ENCODE results near the gene ESPN. TPM values are rescaled to one million over a fixed set of nuclear protein-coding genes. Genes with fewer than 3 reads are reported as not detected.
"Not testable (repeated sequence)": the region's sequence is repeated elsewhere in the genome, so short reads cannot be mapped to it uniquely, and the experiment has no call there.

Gene ESPN
- total RNA-seq, 2 experiments from 2014 or later: 0.39 to 0.44 TPM

DNA sequence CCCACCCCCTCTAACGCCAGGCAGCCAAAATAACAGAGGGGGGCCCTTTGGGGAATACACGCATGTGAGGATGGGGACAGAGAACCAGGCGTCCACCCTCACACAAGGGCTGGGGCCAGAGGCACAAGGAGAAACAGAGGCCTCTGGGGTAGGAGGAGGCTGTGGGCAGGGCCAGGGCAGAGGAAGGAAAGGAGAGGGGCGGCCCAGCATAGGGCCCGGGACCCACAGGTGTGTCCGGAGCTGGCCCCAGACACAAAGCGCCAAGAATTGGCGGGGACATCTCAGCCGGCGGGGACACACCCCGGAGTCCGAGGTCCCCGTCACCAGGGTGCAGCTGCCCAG is 60.2 kb downstream of the ESPN start:
- H3K27ac Mint-ChIP-seq: no peak overlapping the region
- H3K4me3 Mint-ChIP-seq: no peak overlapping the region
- H3K9me3 Mint-ChIP-seq: no peaks in the 10 kb centered on the region
- no peak for DNase-seq
- no peaks in the 10 kb centered on the region for H3K36me3 Mint-ChIP-seq
- H3K4me1 Mint-ChIP-seq: peaks cover 10% of the 10 kb centered on the region
- peaks cover 30% of the 10 kb centered on the region for H3K27me3 Mint-ChIP-seq

DNA sequence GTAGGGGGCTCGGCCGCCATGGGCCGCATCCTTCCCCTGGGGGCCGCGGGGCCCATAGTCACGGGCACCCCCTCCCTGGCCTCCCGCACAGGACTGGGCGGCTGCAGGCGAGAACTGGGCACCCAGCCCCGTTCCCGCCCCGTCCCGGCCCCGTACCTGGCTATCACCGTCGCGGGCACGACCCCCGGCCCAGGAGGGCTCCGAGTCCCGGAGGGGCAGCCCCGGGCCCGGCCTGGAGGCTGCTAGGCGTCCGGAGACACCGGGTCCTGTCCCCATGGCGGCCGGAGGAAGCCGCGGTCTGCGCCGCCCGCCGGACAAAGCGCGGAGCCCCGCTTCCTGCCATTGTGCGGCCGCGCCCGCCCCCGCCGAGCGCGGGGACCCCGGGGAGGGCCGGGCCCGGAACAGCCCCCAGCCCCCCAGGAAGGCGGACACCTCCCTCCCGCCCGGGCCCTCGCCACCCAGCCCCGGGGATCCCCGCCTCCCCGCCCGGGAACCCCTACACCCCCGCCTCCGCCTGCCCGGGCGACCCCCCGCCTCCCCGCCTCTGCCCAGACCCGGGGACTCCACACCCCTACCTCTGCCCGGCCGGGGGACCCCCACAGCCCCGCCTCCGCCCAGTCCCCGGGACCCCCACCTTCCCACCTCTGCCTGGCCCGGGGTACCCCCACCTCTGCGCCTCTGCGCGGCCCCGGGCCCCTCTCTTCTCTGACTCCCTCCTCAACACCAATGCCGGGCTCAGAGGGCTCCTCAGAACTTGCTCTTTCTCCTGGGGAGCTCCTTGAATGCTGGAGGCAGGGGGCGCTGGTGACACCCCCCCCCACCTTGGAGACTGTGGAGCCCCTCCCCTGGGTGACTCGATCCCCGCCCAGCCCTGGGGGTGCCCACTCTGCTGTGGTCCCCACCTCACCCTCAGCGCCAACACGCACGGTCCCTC is 60.9 kb downstream of the ESPN start:
- peaks cover 30% of the 10 kb centered on the region for H3K27me3 Mint-ChIP-seq
- no peaks in the 10 kb centered on the region for H3K36me3 Mint-ChIP-seq
- H3K4me3 Mint-ChIP-seq: no peak overlapping the region
- H3K4me1 Mint-ChIP-seq: peaks cover 10% of the 10 kb centered on the region
- H3K27ac Mint-ChIP-seq: no peak overlapping the region
- no peaks in the 10 kb centered on the region for H3K9me3 Mint-ChIP-seq
- no peak for DNase-seq

DNA sequence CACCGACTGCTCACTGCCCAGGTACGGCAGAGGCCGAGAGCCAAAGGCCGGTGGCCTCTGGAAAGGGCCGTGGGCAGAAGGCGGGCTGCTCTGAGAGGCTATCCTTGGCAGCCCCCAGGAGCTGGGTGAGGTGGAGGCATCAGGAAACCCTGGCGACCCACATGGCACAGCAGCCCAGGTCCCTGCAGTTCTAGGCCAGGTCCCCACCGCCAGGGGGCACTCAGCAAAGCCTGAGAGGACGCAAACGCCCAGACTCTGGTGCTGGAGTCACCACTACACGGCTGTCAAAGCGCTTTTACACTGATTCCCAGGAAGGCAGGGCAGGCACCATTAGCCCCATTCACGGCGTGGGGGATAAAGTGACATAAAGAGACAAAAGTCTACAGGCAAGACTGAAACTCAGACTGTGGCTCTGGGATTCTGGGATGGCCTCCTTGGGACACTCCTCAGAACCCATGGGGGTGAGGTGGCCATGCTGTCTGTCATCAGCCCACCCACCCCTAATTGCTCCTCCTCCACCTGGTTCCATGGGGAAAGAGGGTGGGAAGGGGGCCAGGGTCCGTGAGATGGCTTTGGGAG is 61.9 kb downstream of the ESPN start:
- Mint-ChIP-seq H3K27me3 (peaks cover 30% of the 10 kb centered on the region), H3K36me3 (no peaks in the 10 kb centered on the region), H3K27ac (no peak overlapping the region), H3K9me3 (no peaks in the 10 kb centered on the region), H3K4me1 (peaks cover 16% of the 10 kb centered on the region), H3K4me3 (no peak overlapping the region)
- peak; percentile 86 for DNase-seq

GRCh38 chr1:6487804-6488484 is 63.4 kb downstream of the ESPN start:
- no peaks in the 10 kb centered on the region for H3K9me3 Mint-ChIP-seq
- no peak for DNase-seq
- H3K27me3 Mint-ChIP-seq: peaks cover 30% of the 10 kb centered on the region
- no peak overlapping the region for H3K27ac Mint-ChIP-seq
- no peak overlapping the region for H3K4me3 Mint-ChIP-seq
- H3K4me1 Mint-ChIP-seq: peaks cover 22% of the 10 kb centered on the region
- H3K36me3 Mint-ChIP-seq: no peaks in the 10 kb centered on the region

GRCh38 chr1:6488602-6489382 is 64.2 kb downstream of the ESPN start:
- peaks cover 30% of the 10 kb centered on the region for H3K27me3 Mint-ChIP-seq
- H3K9me3 Mint-ChIP-seq: no peaks in the 10 kb centered on the region
- H3K36me3 Mint-ChIP-seq: no peaks in the 10 kb centered on the region
- H3K4me3 Mint-ChIP-seq: no peak overlapping the region
- no peak for DNase-seq
- H3K4me1 Mint-ChIP-seq: peaks cover 25% of the 10 kb centered on the region
- no peak overlapping the region for H3K27ac Mint-ChIP-seq

- Mint-ChIP-seq H3K36me3 (no peaks in the 10 kb centered on the region), H3K9me3 (no peaks in the 10 kb centered on the region), H3K4me1 (peaks cover 25% of the 10 kb centered on the region), H3K4me3 (no peak overlapping the region), H3K27ac (no peak overlapping the region), H3K27me3 (peaks cover 24% of the 10 kb centered on the region)
- no peak for DNase-seq
Measured at GRCh38 chr1:6489383-6489765, 64.8 kb downstream of the ESPN start.

DNA sequence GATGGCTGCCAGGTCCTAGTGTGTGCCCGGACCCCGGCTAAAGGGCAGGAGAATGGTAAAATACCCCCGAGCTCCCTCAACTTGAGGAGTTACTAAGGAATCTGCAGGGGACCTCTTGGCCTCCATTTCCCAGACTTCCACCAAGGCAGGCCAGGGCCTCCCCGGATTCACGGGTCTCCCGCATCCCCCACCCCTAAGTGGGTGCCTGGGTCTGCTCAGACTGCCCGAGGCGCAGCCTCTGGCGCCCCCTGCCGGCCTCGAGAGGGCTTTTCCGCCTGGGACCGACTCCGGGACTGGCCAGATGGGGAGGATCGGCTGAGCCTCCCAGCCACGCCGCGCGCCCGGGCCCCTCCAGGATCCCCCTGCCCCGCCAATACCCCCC is 65.2 kb downstream of the ESPN start:
- H3K4me1 Mint-ChIP-seq: peaks cover 25% of the 10 kb centered on the region
- H3K36me3 Mint-ChIP-seq: no peaks in the 10 kb centered on the region
- peak; percentile 84 for DNase-seq
- peak overlapping the region; percentile 82 for H3K4me3 Mint-ChIP-seq
- H3K27me3 Mint-ChIP-seq: peaks cover 20% of the 10 kb centered on the region
- peak overlapping the region; percentile 60 for H3K27ac Mint-ChIP-seq
- H3K9me3 Mint-ChIP-seq: no peaks in the 10 kb centered on the region

- H3K9me3 Mint-ChIP-seq: no peaks in the 10 kb centered on the region
- peak overlapping the region; percentile 82 for H3K4me3 Mint-ChIP-seq
- DNase-seq: peak; percentile 75
- peaks cover 18% of the 10 kb centered on the region for H3K27me3 Mint-ChIP-seq
- H3K27ac Mint-ChIP-seq: peak overlapping the region; percentile 60
- no peaks in the 10 kb centered on the region for H3K36me3 Mint-ChIP-seq
- H3K4me1 Mint-ChIP-seq: peaks cover 25% of the 10 kb centered on the region
Measured at GRCh38 chr1:6490181-6491080, 65.9 kb downstream of the ESPN start.

- Mint-ChIP-seq H3K4me1 (peaks cover 28% of the 10 kb centered on the region), H3K27me3 (peaks cover 13% of the 10 kb centered on the region), H3K4me3 (peak overlapping the region; percentile 82), H3K9me3 (no peaks in the 10 kb centered on the region), H3K27ac (peak overlapping the region; percentile 62), H3K36me3 (no peaks in the 10 kb centered on the region)
- DNase-seq: no peak
Measured at GRCh38 chr1:6491081-6491449, 66.5 kb downstream of the ESPN start.

GRCh38 chr1:6491480-6491962 is 66.9 kb downstream of the ESPN start, which contains the start of gene PLEKHG5:
Gene PLEKHG5 (minus strand): TSS chr1:6491667. CDS start chr1:6477571, 14,096 bp downstream.
- H3K36me3 Mint-ChIP-seq: no peaks in the 10 kb centered on the region
- no peaks in the 10 kb centered on the region for H3K9me3 Mint-ChIP-seq
- DNase-seq: no peak
- peak within 1 kb of the TSS; percentile 62 for H3K27ac Mint-ChIP-seq
- H3K4me1 Mint-ChIP-seq: peaks cover 23% of the 10 kb centered on the region
- H3K27me3 Mint-ChIP-seq: peaks cover 9% of the 10 kb centered on the region
- peak within 1 kb of the TSS; percentile 82 for H3K4me3 Mint-ChIP-seq

DNA sequence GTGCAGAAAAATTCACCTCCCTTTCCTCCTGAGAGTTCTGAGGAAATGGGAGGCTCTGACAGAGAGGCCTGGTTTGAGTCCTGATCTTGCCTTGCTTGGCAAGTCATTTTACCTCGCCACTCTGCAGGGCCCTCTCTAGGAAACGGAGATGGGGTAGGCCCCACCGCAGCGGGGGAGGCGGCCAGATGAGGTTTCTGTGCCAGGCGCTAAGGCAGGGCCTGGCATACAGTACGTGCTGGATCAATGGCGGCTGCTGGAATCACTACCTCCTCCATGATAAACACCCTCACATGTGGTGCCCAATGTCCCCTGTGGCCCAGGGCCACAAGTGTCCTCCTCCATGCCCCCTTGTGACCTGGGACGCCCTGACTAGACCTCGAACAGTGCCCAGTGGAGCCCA is 67.4 kb downstream of the ESPN start:
- DNase-seq: no peak
- H3K27me3 Mint-ChIP-seq: peaks cover 5% of the 10 kb centered on the region
- peaks cover 19% of the 10 kb centered on the region for H3K4me1 Mint-ChIP-seq
- H3K36me3 Mint-ChIP-seq: no peaks in the 10 kb centered on the region
- no peaks in the 10 kb centered on the region for H3K9me3 Mint-ChIP-seq
- peak overlapping the region; percentile 62 for H3K27ac Mint-ChIP-seq
- peak overlapping the region; percentile 82 for H3K4me3 Mint-ChIP-seq

DNA sequence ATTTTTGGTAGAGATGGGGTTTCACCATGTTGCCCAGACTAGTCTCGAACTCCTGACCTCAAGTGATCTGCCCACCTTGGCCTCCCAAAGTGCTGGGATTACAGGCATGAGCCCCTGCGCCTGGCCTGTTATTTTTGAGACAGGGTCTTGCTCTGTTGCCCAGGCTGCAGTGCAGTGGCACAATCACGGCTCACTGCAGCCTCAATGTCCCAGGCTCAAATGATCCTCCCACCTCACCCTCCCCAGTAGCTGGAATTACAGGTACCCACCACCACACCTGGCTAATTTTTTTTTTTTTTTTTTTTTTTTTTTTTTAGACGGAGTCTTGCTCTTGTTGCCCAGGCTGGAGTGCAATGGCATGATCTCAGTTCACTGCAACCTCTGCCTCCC is 69.3 kb downstream of the ESPN start:
- H3K4me3 Mint-ChIP-seq, H3K27me3 Mint-ChIP-seq, H3K36me3 Mint-ChIP-seq, H3K27ac Mint-ChIP-seq, DNase-seq, H3K9me3 Mint-ChIP-seq: not testable (repeated sequence)
- H3K4me1 Mint-ChIP-seq: peaks cover 24% of the 10 kb centered on the region

DNA sequence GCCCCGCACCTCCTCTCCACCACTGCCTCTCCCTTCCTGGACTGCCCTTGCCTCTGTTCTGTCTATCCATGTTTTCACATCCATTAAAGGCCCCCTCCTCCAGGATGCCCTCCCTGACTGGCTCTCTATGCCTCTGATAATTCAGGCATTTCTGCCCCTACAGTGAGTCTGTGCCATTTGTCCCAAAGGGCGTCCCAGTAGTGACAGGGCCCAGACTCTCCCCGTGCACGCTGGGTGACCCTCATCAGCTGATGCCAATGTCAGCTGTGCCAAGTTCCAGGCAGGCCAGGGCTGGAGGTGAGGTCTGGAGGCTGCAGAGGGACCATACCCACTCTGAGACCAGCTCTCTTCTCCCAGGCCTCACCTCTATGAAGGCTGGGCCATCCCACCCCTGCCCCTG is 70.1 kb downstream of the ESPN start:
- H3K4me1 Mint-ChIP-seq: peaks cover 24% of the 10 kb centered on the region
- no peak overlapping the region for H3K27ac Mint-ChIP-seq
- no peaks in the 10 kb centered on the region for H3K27me3 Mint-ChIP-seq
- no peak overlapping the region for H3K4me3 Mint-ChIP-seq
- no peaks in the 10 kb centered on the region for H3K36me3 Mint-ChIP-seq
- no peak for DNase-seq
- no peaks in the 10 kb centered on the region for H3K9me3 Mint-ChIP-seq

DNA sequence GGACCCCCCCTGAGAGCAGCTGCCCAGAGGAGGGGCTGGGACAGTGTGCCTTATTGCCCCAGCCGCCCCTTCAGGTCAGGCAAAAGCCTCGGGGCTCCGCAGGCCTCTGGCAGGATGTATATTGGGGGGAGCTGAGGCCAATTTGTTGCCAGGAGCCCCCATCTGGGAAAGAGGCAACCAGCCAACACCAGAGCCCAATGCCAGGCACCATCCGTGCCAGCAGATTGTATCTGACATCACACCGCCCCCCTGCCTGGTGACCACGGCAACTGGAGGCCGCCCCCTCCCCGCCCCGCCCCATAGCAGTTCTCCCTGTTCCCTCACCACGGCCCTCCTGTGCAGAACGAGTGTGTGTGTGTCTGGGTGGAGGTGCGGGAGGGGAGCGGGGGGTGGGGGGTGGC is 70.5 kb downstream of the ESPN start:
- Mint-ChIP-seq H3K36me3 (no peaks in the 10 kb centered on the region), H3K27ac (no peak overlapping the region), H3K27me3 (no peaks in the 10 kb centered on the region), H3K9me3 (no peaks in the 10 kb centered on the region), H3K4me1 (peaks cover 24% of the 10 kb centered on the region), H3K4me3 (no peak overlapping the region)
- DNase-seq: no peak
